PC-3 (cell line): ENCODE data around the gene ALG3. TPM values are rescaled to one million over a fixed set of nuclear protein-coding genes. Genes with fewer than 3 reads are reported as not detected.
A peak's percentile ranks its signal among the peaks of the same experiment; 100 is the strongest.

Experiments used
- ATAC-seq: fragments of 200-7000 bp; cut with Tn5 transposase; 2 replicates; pipeline ENCODE4 v1.9.1; 2020; ENCODE audit warnings: mild to moderate bottlenecking, moderate library complexity
- BruUV-seq: library from RNA; stranded (reverse); fragments of 400-500 nt; replicated peaks from 2 replicates; lab custom pipeline; 2021; lab: Mats Ljungman, UMichigan
- CTCF ChIA-PET: fragments of 300-600 bp; sonication (Branson Sonifier 250); formaldehyde crosslinking; loops from one replicate; lab custom pipeline; 2022; ENCODE audit warnings: antibody characterized with exemption; lab: Charles Lee
- POLR2A ChIA-PET: fragments of 300-600 bp; sonication (Branson Sonifier 250); formaldehyde crosslinking; loops from one replicate; lab custom pipeline; 2022; ENCODE audit warnings: antibody characterized with exemption; ENCODE audit not compliant: unreplicated experiment; lab: Charles Lee
- DNase-seq: peaks from one replicate; pipeline ENCODE4 v3.0.0-alpha.2; 2015
- H2AFZ ChIP-seq: fragments of 300-600 bp; sonication (generic); 2 replicates; pipeline ENCODE4 v1.6.0; 2016; ENCODE audit warnings: antibody characterized with exemption, low read length
- H3F3A ChIP-seq: fragments of 300-600 bp; sonication (generic); one replicate; pipeline ENCODE4 v1.6.0; 2017; ENCODE audit warnings: antibody characterized with exemption, low read length, control low read depth, mild to moderate bottlenecking; ENCODE audit not compliant: unreplicated experiment
- H3K27ac ChIP-seq: fragments of 300-600 bp; sonication (generic); 2 replicates; pipeline ENCODE4 v1.5.1; 2016; ENCODE audit warnings: mild to moderate bottlenecking, low read length
- H3K27me3 ChIP-seq: fragments of 300-600 bp; sonication (generic); 2 replicates; pipeline ENCODE4 v1.6.1; 2016; ENCODE audit warnings: low read length, mixed read lengths
- H3K36me3 ChIP-seq: fragments of 300-600 bp; sonication (generic); 2 replicates; pipeline ENCODE4 v1.6.1; 2016; ENCODE audit warnings: low read depth, mixed run types, low read length, mixed read lengths
- H3K4me1 ChIP-seq: fragments of 300-600 bp; sonication (generic); 2 replicates; pipeline ENCODE4 v1.5.1; 2016; ENCODE audit warnings: low read length; ENCODE audit not compliant: insufficient read depth
- H3K4me2 ChIP-seq: fragments of 300-600 bp; sonication (generic); 2 replicates; pipeline ENCODE4 v1.6.0; 2016; ENCODE audit warnings: low read length
- H3K4me3 ChIP-seq: fragments of 300-600 bp; sonication (generic); 2 replicates; pipeline ENCODE4 v1.5.1; 2016; ENCODE audit warnings: mild to moderate bottlenecking, low read length, mixed read lengths
- H3K79me2 ChIP-seq: fragments of 300-600 bp; sonication (generic); 2 replicates; pipeline ENCODE4 v1.6.1; 2017; ENCODE audit warnings: low read length, mixed read lengths
- H3K9ac ChIP-seq: fragments of 300-600 bp; sonication (generic); 2 replicates; pipeline ENCODE4 v1.6.0; 2016; ENCODE audit warnings: mild to moderate bottlenecking, low read length
- H3K9me2 ChIP-seq: fragments of 300-600 bp; sonication (generic); replicated peaks from 2 replicates; pipeline ENCODE4 v1.6.1; 2016; ENCODE audit warnings: mixed run types, low read length, mixed read lengths
- H3K9me3 ChIP-seq: fragments of 300-600 bp; sonication (generic); 2 replicates; pipeline ENCODE4 v1.6.1; 2016; ENCODE audit warnings: low read length, mixed read lengths
- H4K20me1 ChIP-seq: fragments of 300-600 bp; sonication (generic); 2 replicates; pipeline ENCODE4 v1.6.1; 2016; ENCODE audit warnings: low read length, mixed read lengths
- CTCF ChIP-seq: fragments of 300-600 bp; sonication (generic); conservative IDR thresholded peaks from 2 replicates; pipeline ENCODE4 v1.5.1; 2017; ENCODE audit warnings: antibody characterized with exemption, low read depth, mild to moderate bottlenecking, low read length
- EZH2 ChIP-seq: fragments of 300-600 bp; sonication (generic); IDR thresholded peaks from one replicate; pipeline ENCODE4 v1.6.1; 2017; ENCODE audit warnings: antibody characterized with exemption, mild to moderate bottlenecking, low read length; ENCODE audit not compliant: unreplicated experiment
- EZH2phosphoT487 ChIP-seq: fragments of 300-600 bp; sonication (generic); IDR thresholded peaks from 2 replicates; pipeline ENCODE4 v1.6.1; 2018; ENCODE audit warnings: mild to moderate bottlenecking, antibody characterized with exemption, low read length, borderline replicate concordance
- intact Hi-C: fragments of 100-400 bp; cut with micrococcal nuclease; formaldehyde crosslinking; loops from 2 replicates; pipeline ENCODE4 v1.9.0; 2023
- total RNA-seq: library from RNA; depleted of rRNA; stranded (reverse); fragments of >200 nt; gene quantifications from 2 replicates; pipeline ENCODE4 v1.2.3, GENCODE V29; 2014

Gene ALG3
- total RNA-seq, 1 experiment from 2014 or later = 89.0 TPM

DNA sequence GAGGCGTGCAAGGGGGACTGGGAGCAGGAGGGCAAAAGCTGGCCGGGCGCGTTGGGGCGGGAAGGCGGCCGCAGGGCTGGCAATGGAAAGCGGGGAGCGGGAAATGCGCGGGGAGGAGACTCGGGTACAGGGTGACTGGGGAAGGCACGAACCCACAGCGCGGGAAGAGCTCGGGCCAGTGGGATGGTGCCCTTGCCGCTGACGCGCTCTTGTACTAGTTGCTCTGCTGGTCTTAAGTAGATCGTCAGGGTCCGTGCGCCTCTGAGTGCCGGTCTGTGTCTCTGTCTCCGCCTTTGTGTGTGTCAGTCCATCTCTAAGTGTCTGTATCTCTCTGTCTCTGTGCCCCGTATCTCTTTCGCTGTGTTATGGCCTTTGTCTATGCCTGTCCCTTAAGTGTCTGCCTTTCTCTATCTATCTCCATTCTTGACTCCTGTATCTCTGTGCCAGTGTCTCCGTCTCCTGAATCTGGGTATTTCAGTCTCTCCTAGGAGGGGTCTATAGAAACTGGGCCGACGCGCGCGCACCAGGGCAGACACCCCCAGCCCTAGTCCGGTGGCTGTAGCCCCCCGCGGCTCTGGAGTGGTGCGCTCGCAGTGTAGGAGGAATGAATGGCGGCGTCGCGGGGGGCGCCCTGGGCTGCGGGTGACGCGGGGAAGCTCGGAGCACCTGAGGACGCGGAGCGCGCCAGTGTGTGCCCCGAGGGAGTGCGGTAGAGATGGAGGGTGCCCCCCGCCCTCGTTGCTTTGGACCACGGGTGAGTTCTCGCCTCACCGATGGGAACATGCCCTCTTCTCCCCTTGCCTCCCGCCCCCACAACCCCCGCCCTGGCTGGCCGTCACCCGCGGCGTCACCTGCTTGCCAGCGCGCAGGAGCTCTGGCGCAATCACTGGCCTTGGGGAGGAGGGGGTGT, 13.3 kb upstream of the ALG3 start:
- no peaks in the 10 kb centered on the region for H3K36me3 ChIP-seq
- BruUV-seq = no TSS peak
- no peak overlapping the region; the same call in 1 of the 2 replicates for H3K9ac ChIP-seq
- intact Hi-C loops = no loop called here
- no peaks in the 10 kb centered on the region for H3F3A ChIP-seq
- no peaks in the 10 kb centered on the region for H3K9me2 ChIP-seq
- H3K4me3 ChIP-seq = peak overlapping the region; percentile 75
- peak overlapping the region; percentile 93 for H2AFZ ChIP-seq
- no peaks in the 10 kb centered on the region for H3K27me3 ChIP-seq
- ATAC-seq = peak; percentile 27
- CTCF ChIA-PET = no interaction called here
- no peaks in the 10 kb centered on the region for H3K9me3 ChIP-seq
- no peaks in the 10 kb centered on the region for H3K79me2 ChIP-seq
- TF ChIP-seq EZH2 (no peak), EZH2phosphoT487 (no peak)
- POLR2A ChIA-PET = interaction anchor here (0.6 kb wide), 1 partner anchor 50 kb away, joined by 3 read pairs; no protein-coding TSS in a partner anchor
- peak overlapping the region; percentile 99 for H3K4me2 ChIP-seq
- DNase-seq = peak; percentile 21
- H3K4me1 ChIP-seq = peaks cover 13% of the 10 kb centered on the region
- H4K20me1 ChIP-seq = peaks cover 12% of the 10 kb centered on the region; the same call in 1 of the 2 replicates
- H3K27ac ChIP-seq = no peak overlapping the region

- DNase-seq = peak; percentile 80
Measured at GRCh38 chr3:184261270-184261853, 12.6 kb upstream of the ALG3 start, which contains the start of gene CAMK2N2. Gene CAMK2N2, minus strand, starts transcription at chr3:184261553. Its CDS starts 268 bp downstream, at chr3:184261285.

More at GRCh38 chr3:184261270-184261853, 12.6 kb upstream of the ALG3 start, which contains the start of gene CAMK2N2:
- intact Hi-C loops = no loop called here
- peaks cover 12% of the 10 kb centered on the region; the same call in 1 of the 2 replicates for H4K20me1 ChIP-seq
- H3K27ac ChIP-seq = no peak within 1 kb of the TSS
- peak; percentile 81 for ATAC-seq
- BruUV-seq = no TSS peak
- no peaks in the 10 kb centered on the region for H3K9me2 ChIP-seq
- no peaks in the 10 kb centered on the region for H3F3A ChIP-seq
- H2AFZ ChIP-seq = peak within 1 kb of the TSS; percentile 93
- H3K27me3 ChIP-seq = no peaks in the 10 kb centered on the region
- H3K9ac ChIP-seq = no peak within 1 kb of the TSS; the same call in 1 of the 2 replicates
- CTCF ChIA-PET = interaction anchor here (0.7 kb wide), 1 partner anchor 366 kb away, joined by 3 read pairs; no protein-coding TSS in a partner anchor
- no peak for TF ChIP-seq CTCF
- TF ChIP-seq EZH2phosphoT487 = no peak
- TF ChIP-seq EZH2 = no peak
- H3K79me2 ChIP-seq = no peaks in the 10 kb centered on the region
- H3K4me1 ChIP-seq = peaks cover 13% of the 10 kb centered on the region
- H3K36me3 ChIP-seq = no peaks in the 10 kb centered on the region
- peak within 1 kb of the TSS; percentile 76 for H3K4me3 ChIP-seq
- POLR2A ChIA-PET = interaction anchor here (0.6 kb wide), 1 partner anchor 50 kb away, joined by 3 read pairs; no protein-coding TSS in a partner anchor
- no peaks in the 10 kb centered on the region for H3K9me3 ChIP-seq
- H3K4me2 ChIP-seq = peak within 1 kb of the TSS; percentile 99
